Nephron progenitor cell (in vitro differentiated cells): ENCODE measurements around the gene GNB1.

Source experiments
- DNase-seq: peaks from one replicate; pipeline ENCODE4 v3.0.0; 2021
- H3K27ac Mint-ChIP-seq: 2 replicates; pipeline ENCODE4 v1.8.0; 2021; ENCODE audit warnings: mild to moderate bottlenecking, moderate library complexity, mixed read lengths
- H3K27me3 Mint-ChIP-seq: 2 replicates; pipeline ENCODE4 v1.8.0; 2021; ENCODE audit warnings: mild to moderate bottlenecking, low read depth, mixed read lengths; ENCODE audit not compliant: poor library complexity
- H3K36me3 Mint-ChIP-seq: 2 replicates; pipeline ENCODE4 v1.8.0; 2021; ENCODE audit warnings: low read depth, mixed read lengths
- H3K4me1 Mint-ChIP-seq: 2 replicates; pipeline ENCODE4 v1.8.0; 2021; ENCODE audit warnings: mixed read lengths
- H3K4me3 Mint-ChIP-seq: 2 replicates; pipeline ENCODE4 v1.8.0; 2021; ENCODE audit warnings: mild to moderate bottlenecking, moderate library complexity, mixed read lengths
- H3K9me3 Mint-ChIP-seq: 2 replicates; pipeline ENCODE4 v1.8.0; 2021; ENCODE audit warnings: mild to moderate bottlenecking, moderate library complexity, mixed read lengths
- TF ChIP-seq, protein P1 (sequence below): fragments of 200-600 bp; sonication (generic); IDR thresholded peaks from 2 replicates; pipeline ENCODE4 v1.5.0; 2021; ENCODE audit warnings: antibody characterized with exemption

GNB1 gene

DNA sequence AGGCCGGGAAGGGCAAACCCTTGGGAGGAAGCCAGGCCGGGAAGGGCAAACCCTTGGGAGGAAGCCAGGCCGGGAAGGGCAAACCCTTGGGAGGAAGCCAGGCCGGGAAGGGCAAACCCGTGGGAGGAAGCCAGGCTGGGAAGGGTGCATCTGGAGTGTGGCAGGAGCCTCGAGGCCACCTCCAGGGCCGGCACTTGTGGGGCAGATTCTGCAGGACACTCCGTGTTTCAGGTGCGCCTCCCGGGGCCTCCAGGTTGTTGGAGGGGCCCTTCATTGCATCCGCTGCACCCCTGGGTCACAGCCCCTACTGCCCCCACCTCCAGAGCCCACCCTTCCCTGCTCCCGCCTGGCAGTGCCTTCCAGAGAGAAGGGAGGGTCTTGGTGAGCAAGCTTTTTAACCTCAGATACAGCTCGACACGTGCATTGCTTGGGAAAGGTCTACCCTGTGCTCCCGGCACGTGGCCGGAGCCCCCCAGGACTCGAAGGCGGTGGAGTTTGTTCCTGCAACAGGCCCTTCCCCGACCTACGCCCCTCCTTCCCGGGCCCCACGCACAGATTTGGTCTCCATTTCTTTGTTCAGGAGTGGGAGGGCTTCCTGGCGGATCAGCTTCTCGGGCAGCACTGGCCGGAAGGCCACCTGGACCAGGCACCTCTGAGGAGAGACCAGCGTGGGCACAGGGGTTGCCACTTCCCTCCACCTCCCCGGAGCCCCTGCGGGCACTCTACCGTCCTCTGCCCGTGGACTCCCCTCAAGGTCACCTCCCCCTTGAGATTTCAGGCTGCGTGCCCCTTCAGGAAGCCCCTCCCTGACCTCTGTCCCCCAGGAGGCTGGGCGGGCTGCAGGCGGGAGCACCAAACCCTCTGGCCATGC lies 37.6 kb upstream of the GNB1 start:
- peaks cover 6% of the 10 kb centered on the region for H3K4me1 Mint-ChIP-seq
- H3K27ac Mint-ChIP-seq = no peak overlapping the region
- H3K27me3 Mint-ChIP-seq = peaks cover 4% of the 10 kb centered on the region
- no peaks in the 10 kb centered on the region for H3K36me3 Mint-ChIP-seq
- TF ChIP-seq, protein P1, sequence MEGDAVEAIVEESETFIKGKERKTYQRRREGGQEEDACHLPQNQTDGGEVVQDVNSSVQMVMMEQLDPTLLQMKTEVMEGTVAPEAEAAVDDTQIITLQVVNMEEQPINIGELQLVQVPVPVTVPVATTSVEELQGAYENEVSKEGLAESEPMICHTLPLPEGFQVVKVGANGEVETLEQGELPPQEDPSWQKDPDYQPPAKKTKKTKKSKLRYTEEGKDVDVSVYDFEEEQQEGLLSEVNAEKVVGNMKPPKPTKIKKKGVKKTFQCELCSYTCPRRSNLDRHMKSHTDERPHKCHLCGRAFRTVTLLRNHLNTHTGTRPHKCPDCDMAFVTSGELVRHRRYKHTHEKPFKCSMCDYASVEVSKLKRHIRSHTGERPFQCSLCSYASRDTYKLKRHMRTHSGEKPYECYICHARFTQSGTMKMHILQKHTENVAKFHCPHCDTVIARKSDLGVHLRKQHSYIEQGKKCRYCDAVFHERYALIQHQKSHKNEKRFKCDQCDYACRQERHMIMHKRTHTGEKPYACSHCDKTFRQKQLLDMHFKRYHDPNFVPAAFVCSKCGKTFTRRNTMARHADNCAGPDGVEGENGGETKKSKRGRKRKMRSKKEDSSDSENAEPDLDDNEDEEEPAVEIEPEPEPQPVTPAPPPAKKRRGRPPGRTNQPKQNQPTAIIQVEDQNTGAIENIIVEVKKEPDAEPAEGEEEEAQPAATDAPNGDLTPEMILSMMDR = no peak
- H3K4me3 Mint-ChIP-seq = no peak overlapping the region
- peaks cover 2% of the 10 kb centered on the region for H3K9me3 Mint-ChIP-seq
- no peak for DNase-seq

DNA sequence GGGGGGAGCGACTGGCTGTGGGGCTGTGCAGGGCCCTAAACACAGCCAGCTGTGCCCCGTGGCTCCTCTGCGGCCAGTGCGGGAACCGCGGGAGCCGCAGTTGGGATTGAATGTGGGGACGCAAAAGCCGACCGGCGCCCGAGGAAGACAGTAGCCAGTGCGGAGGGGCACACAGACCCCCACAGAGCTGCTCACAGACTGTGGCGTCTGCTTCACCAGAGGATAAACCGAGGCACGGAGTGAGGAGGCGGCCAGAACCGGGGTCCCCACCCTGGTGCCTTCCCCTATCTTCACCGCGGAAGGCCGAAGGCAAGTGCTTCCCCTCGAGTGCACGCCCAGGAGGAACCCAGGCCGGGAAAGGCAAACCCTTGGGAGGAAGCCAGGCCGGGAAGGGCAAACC lies 36.9 kb upstream of the GNB1 start:
- Mint-ChIP-seq H3K27me3 (peaks cover 4% of the 10 kb centered on the region), H3K27ac (no peak overlapping the region), H3K36me3 (no peaks in the 10 kb centered on the region), H3K9me3 (no peaks in the 10 kb centered on the region), H3K4me3 (no peak overlapping the region), H3K4me1 (peaks cover 10% of the 10 kb centered on the region)
- TF ChIP-seq, protein P1 = no peak
- no peak for DNase-seq

DNA sequence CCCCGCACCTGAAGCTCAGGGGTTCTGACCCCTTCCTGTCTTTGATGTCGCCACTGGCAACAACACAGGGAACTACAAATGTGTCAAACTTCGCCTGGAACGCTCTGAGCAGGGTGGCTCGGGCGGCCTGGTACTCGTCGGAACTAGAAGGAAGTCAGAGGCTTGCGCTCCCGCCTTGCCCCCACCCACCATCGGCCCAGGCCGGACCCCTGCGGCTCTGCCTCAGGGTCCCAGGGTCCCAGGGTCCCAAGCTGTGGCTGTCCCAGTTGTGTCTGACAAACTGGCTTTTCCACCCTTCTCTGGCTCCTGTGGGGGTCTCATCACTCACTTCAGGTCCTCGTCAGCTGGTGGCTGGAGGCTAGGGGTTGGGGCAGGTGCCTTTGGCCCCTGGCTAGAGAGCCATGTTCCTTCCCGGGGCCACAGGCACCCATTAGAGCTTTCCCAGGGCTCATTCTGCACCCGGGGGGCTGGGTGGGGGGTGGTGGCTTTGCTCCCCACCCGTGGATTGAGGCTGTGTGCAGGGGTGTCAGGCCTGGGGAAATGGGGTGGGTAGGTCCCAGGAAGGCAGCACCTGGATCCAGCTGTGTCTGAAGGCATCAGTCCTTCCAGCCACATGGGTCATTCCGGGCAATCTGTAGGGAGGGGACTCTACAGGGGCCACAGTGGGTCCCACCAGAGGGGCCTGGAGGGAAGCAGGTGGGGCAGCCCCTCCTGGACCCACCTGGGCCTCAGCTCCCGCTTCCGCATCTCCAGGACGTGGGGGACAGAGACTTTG lies 36.2 kb upstream of the GNB1 start:
- Mint-ChIP-seq H3K9me3 (no peaks in the 10 kb centered on the region), H3K4me1 (peaks cover 12% of the 10 kb centered on the region), H3K4me3 (no peak overlapping the region), H3K27me3 (peaks cover 4% of the 10 kb centered on the region), H3K27ac (no peak overlapping the region), H3K36me3 (no peaks in the 10 kb centered on the region)
- no peak for DNase-seq
- TF ChIP-seq, protein P1 = no peak

DNA sequence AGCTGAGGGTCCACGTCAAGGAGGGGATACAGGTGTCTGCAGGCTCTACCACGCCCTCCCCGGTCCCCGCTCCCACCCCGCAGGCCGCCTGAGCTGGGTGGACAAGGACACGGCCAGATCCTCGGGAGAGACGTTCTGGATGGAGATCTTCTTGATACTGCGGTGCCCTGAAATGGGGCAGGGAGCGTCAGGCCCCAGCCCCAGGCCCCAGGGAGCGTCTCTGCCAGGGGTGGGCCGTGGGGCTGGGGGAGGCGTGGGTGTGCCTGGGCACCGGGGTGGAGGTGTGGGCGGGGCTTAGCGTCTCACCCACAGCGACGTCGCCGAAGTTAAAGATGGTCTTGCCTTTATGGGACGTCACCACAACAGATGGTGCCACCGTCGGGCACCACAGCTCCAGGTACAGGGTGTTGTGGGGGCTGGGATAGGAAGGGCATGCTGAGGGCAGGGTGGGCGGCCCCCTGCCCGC lies 35.5 kb upstream of the GNB1 start:
- Mint-ChIP-seq H3K4me1 (peaks cover 12% of the 10 kb centered on the region), H3K9me3 (no peaks in the 10 kb centered on the region), H3K4me3 (no peak overlapping the region), H3K27me3 (peaks cover 4% of the 10 kb centered on the region), H3K27ac (no peak overlapping the region), H3K36me3 (no peaks in the 10 kb centered on the region)
- TF ChIP-seq, protein P1 = no peak
- no peak for DNase-seq

DNA sequence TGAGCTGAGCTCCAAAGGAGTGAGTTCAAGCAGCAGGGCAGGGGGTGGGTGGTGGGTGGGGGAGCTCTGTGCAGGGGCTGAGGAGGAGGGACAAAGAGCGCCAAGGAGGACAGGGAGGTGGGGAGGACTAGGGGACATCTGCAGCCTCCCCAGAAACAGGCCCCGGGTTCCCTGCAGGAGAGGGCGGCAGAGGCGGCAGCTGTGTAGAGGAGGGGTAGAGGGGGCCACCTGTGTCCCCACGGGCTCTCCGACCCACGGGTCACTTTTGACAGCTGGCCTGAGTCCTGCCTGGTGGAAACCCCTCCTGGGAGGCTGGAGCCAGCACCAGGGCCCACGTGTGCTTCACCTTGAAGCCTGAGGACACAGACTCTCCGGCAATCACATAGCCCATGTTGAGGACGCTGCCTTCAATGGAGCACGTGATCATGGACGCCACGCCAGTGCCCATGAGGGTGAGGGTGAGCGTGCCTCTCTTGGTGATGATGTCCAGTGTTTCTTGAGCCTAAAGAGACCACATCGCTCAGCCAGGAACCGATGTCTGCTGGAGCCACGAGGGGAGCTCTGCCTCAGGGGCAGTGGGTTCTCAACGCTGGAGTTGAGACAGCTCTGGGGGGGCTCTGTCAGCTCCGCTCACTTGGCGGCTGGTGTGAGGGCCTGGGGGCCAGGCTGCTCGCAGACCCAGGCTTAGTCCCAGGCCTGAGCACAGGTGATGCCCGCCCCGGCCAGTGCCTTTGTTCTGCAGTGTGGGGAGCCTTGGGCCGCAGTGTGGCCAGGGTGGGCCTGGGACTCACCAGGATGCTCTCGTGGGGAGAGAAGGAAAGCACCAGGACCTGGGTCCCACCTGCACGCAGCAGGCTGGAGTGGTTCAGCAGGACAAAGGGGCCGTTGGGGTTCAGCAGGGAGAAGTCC lies 34.8 kb upstream of the GNB1 start:
- H3K4me3 Mint-ChIP-seq = no peak overlapping the region
- peaks cover 12% of the 10 kb centered on the region for H3K4me1 Mint-ChIP-seq
- peaks cover 4% of the 10 kb centered on the region for H3K27me3 Mint-ChIP-seq
- no peaks in the 10 kb centered on the region for H3K9me3 Mint-ChIP-seq
- H3K36me3 Mint-ChIP-seq = no peaks in the 10 kb centered on the region
- TF ChIP-seq, protein P1 = no peak
- no peak for DNase-seq
- no peak overlapping the region for H3K27ac Mint-ChIP-seq
